ENCODE data around the gene SND1. TPM values are rescaled to one million over a fixed set of nuclear protein-coding genes. Genes with fewer than 3 reads are reported as not detected.

SND1 gene
- total RNA-seq, 2 experiments from 2014 or later, result 158 to 166 TPM

- no peaks in the 10 kb centered on the region for H3K27me3 Mint-ChIP-seq
- peaks cover 56% of the 10 kb centered on the region for H3K36me3 Mint-ChIP-seq
- peaks cover 31% of the 10 kb centered on the region for H3K4me1 Mint-ChIP-seq
- CTCF ChIA-PET, result no interaction called here
- no peak for ATAC-seq
- H3K27ac Mint-ChIP-seq, result no peak overlapping the region
- peaks cover 5% of the 10 kb centered on the region for H3K9me3 Mint-ChIP-seq (ENCODE audit: low read depth)
- no peak overlapping the region for H3K4me3 Mint-ChIP-seq
- DNase-seq, result no peak
These were observed 29.0 kb downstream of the SND1 start for GRCh38 chr7:127680983-127681382.

GRCh38 chr7:127682140-127682539, 30.1 kb downstream of the SND1 start:
- Mint-ChIP-seq H3K4me1 (peaks cover 31% of the 10 kb centered on the region), H3K27ac (peak overlapping the region; percentile 11), H3K4me3 (no peak overlapping the region), H3K9me3 (ENCODE audit: low read depth) (peaks cover 5% of the 10 kb centered on the region), H3K36me3 (peaks cover 51% of the 10 kb centered on the region), H3K27me3 (no peaks in the 10 kb centered on the region)
- ATAC-seq (no peak), DNase-seq (no peak)
- CTCF ChIA-PET, result no interaction called here

- Mint-ChIP-seq H3K27me3 (no peaks in the 10 kb centered on the region), H3K27ac (no peak overlapping the region), H3K4me3 (no peak overlapping the region), H3K9me3 (ENCODE audit: low read depth) (peaks cover 5% of the 10 kb centered on the region), H3K4me1 (peaks cover 17% of the 10 kb centered on the region), H3K36me3 (peaks cover 35% of the 10 kb centered on the region)
- DNase-seq (no peak), ATAC-seq (no peak)
- CTCF ChIA-PET, result no interaction called here
These were observed 32.0 kb downstream of the SND1 start for GRCh38 chr7:127683776-127684681.

- H3K27me3 Mint-ChIP-seq, result no peaks in the 10 kb centered on the region
- ATAC-seq (no peak), DNase-seq (no peak)
- peaks cover 4% of the 10 kb centered on the region for H3K4me1 Mint-ChIP-seq
- H3K4me3 Mint-ChIP-seq, result no peak overlapping the region
- CTCF ChIA-PET, result no interaction called here
- H3K27ac Mint-ChIP-seq, result no peak overlapping the region
- peaks cover 34% of the 10 kb centered on the region for H3K36me3 Mint-ChIP-seq
- no peaks in the 10 kb centered on the region for H3K9me3 Mint-ChIP-seq (ENCODE audit: low read depth)
These were observed 37.3 kb downstream of the SND1 start for GRCh38 chr7:127689194-127689772.

- H3K27ac Mint-ChIP-seq, result no peak overlapping the region
- CTCF ChIA-PET, result no interaction called here
- H3K9me3 Mint-ChIP-seq (ENCODE audit: low read depth), result no peaks in the 10 kb centered on the region
- no peak overlapping the region for H3K4me3 Mint-ChIP-seq
- ATAC-seq (no peak), DNase-seq (no peak)
- peaks cover 2% of the 10 kb centered on the region for H3K4me1 Mint-ChIP-seq
- peaks cover 44% of the 10 kb centered on the region for H3K36me3 Mint-ChIP-seq
- H3K27me3 Mint-ChIP-seq, result no peaks in the 10 kb centered on the region
These were observed 38.3 kb downstream of the SND1 start for GRCh38 chr7:127690337-127690736.

- no peak overlapping the region for H3K27ac Mint-ChIP-seq
These were observed 38.8 kb downstream of the SND1 start for GRCh38 chr7:127690806-127691205.

GRCh38 chr7:127692200-127692599, 40.2 kb downstream of the SND1 start:
- Mint-ChIP-seq H3K36me3 (peaks cover 44% of the 10 kb centered on the region), H3K9me3 (ENCODE audit: low read depth) (no peaks in the 10 kb centered on the region)
- CTCF ChIA-PET, result interaction anchor here (1.0 kb wide), 1 partner anchor 367 kb away, joined by 3 read pairs; no protein-coding TSS in a partner anchor

More at GRCh38 chr7:127690806-127691205, 38.8 kb downstream of the SND1 start:
- Mint-ChIP-seq H3K9me3 (ENCODE audit: low read depth) (no peaks in the 10 kb centered on the region), H3K36me3 (peaks cover 48% of the 10 kb centered on the region), H3K27me3 (no peaks in the 10 kb centered on the region), H3K4me1 (peaks cover 2% of the 10 kb centered on the region), H3K4me3 (no peak overlapping the region)
- ATAC-seq, result no peak
- DNase-seq, result no peak
- CTCF ChIA-PET, result no interaction called here

GRCh38 chr7:127699853-127700252, 47.9 kb downstream of the SND1 start:
- Mint-ChIP-seq H3K4me1 (no peaks in the 10 kb centered on the region), H3K9me3 (ENCODE audit: low read depth) (no peaks in the 10 kb centered on the region), H3K4me3 (no peak overlapping the region), H3K27me3 (no peaks in the 10 kb centered on the region), H3K36me3 (peaks cover 35% of the 10 kb centered on the region), H3K27ac (no peak overlapping the region)
- DNase-seq (no peak), ATAC-seq (no peak)
- CTCF ChIA-PET, result no interaction called here

More at GRCh38 chr7:127692200-127692599, 40.2 kb downstream of the SND1 start:
- no peak overlapping the region for H3K4me3 Mint-ChIP-seq
- H3K27ac Mint-ChIP-seq, result no peak overlapping the region
- DNase-seq, result no peak
- ATAC-seq, result no peak
- H3K4me1 Mint-ChIP-seq, result peaks cover 2% of the 10 kb centered on the region
- H3K27me3 Mint-ChIP-seq, result no peaks in the 10 kb centered on the region

GRCh38 chr7:127702052-127702652, 50.2 kb downstream of the SND1 start:
- no peaks in the 10 kb centered on the region for H3K4me1 Mint-ChIP-seq
- DNase-seq, result no peak
- peaks cover 32% of the 10 kb centered on the region for H3K36me3 Mint-ChIP-seq
- H3K27me3 Mint-ChIP-seq, result no peaks in the 10 kb centered on the region
- no peak overlapping the region for H3K4me3 Mint-ChIP-seq
- no peaks in the 10 kb centered on the region for H3K9me3 Mint-ChIP-seq (ENCODE audit: low read depth)
- ATAC-seq, result no peak
- H3K27ac Mint-ChIP-seq, result no peak overlapping the region
- CTCF ChIA-PET, result interaction anchor here (0.8 kb wide), 1 partner anchor 507 kb away, joined by 4 read pairs; no protein-coding TSS in a partner anchor

GRCh38 chr7:127702938-127703337, 50.9 kb downstream of the SND1 start:
- Mint-ChIP-seq H3K27ac (no peak overlapping the region), H3K36me3 (peaks cover 34% of the 10 kb centered on the region), H3K27me3 (no peaks in the 10 kb centered on the region), H3K4me1 (no peaks in the 10 kb centered on the region), H3K9me3 (ENCODE audit: low read depth) (no peaks in the 10 kb centered on the region), H3K4me3 (no peak overlapping the region)
- DNase-seq (no peak), ATAC-seq (no peak)
- CTCF ChIA-PET, result interaction anchor here (0.8 kb wide), 1 partner anchor 507 kb away, joined by 4 read pairs; no protein-coding TSS in a partner anchor

- no peaks in the 10 kb centered on the region for H3K27me3 Mint-ChIP-seq
- no peak overlapping the region for H3K4me3 Mint-ChIP-seq
- peaks cover 33% of the 10 kb centered on the region for H3K36me3 Mint-ChIP-seq
- no peaks in the 10 kb centered on the region for H3K9me3 Mint-ChIP-seq (ENCODE audit: low read depth)
- CTCF ChIA-PET, result interaction anchor here (0.8 to 1.2 kb wide), 2 partner anchors 431 to 506 kb away, joined by 3 to 4 read pairs; no protein-coding TSS in a partner anchor
- H3K4me1 Mint-ChIP-seq, result no peaks in the 10 kb centered on the region
- ATAC-seq (no peak), DNase-seq (no peak)
- H3K27ac Mint-ChIP-seq, result no peak overlapping the region
These were observed 52.2 kb downstream of the SND1 start for GRCh38 chr7:127704211-127704610.

- Mint-ChIP-seq H3K27me3 (no peaks in the 10 kb centered on the region), H3K27ac (no peak overlapping the region), H3K4me3 (no peak overlapping the region), H3K36me3 (peaks cover 42% of the 10 kb centered on the region), H3K9me3 (ENCODE audit: low read depth) (peaks cover under 1% of the 10 kb centered on the region), H3K4me1 (no peaks in the 10 kb centered on the region)
- no peak for ATAC-seq
- DNase-seq, result no peak
- CTCF ChIA-PET, result interaction anchor here (1.0 to 7.8 kb wide), 2 partner anchors 315 to 503 kb away, joined by 3 to 93 read pairs; no protein-coding TSS in a partner anchor
These were observed 53.5 kb downstream of the SND1 start for GRCh38 chr7:127705461-127705959.

GRCh38 chr7:127706766-127707165, 54.8 kb downstream of the SND1 start:
- no peak for DNase-seq
- CTCF ChIA-PET, result interaction anchor here (0.8 to 7.8 kb wide), 7 partner anchors 10 to 502 kb away, joined by 3 to 93 read pairs (median 4); no protein-coding TSS in a partner anchor
- peaks cover 2% of the 10 kb centered on the region for H3K9me3 Mint-ChIP-seq (ENCODE audit: low read depth)
- no peaks in the 10 kb centered on the region for H3K4me1 Mint-ChIP-seq
- no peak for ATAC-seq
- no peak overlapping the region for H3K27ac Mint-ChIP-seq
- no peak overlapping the region for H3K4me3 Mint-ChIP-seq
- peaks cover 52% of the 10 kb centered on the region for H3K36me3 Mint-ChIP-seq
- no peaks in the 10 kb centered on the region for H3K27me3 Mint-ChIP-seq

Measured in activated CD8-positive, alpha-beta memory T cell treated with anti-CD3 and anti-CD28 coated beads, Interleukin-2, amount 10 ng/mL, durations not matched to agents 7 days and 5 days (primary cell).